BLaER1 treated with 17β-estradiol and CSF1 and Interleukin-3, amounts not matched to agents 10 nM and 100 nM (cell line): ENCODE measurements around the gene ELMO1.

Experiments used
- H3K27ac ChIP-seq, 11 experiments: shearing (Covaris generic); formaldehyde crosslinking; 2 replicates each; pipeline ENCODE4 v1.8.1; 2022
- H3K27me3 ChIP-seq, 11 experiments: shearing (Covaris generic); formaldehyde crosslinking; 2 replicates each; pipeline ENCODE4 v1.8.1; 2022
- H3K36me3 ChIP-seq, 11 experiments: shearing (Covaris generic); formaldehyde crosslinking; 2 replicates each; pipeline ENCODE4 v1.8.1; 2022
- H3K4me1 ChIP-seq, 10 experiments: shearing (Covaris generic); formaldehyde crosslinking; 2 replicates each; pipeline ENCODE4 v1.8.1; 2022
- H3K4me2 ChIP-seq, 11 experiments: shearing (Covaris generic); formaldehyde crosslinking; 2 replicates each; pipeline ENCODE4 v1.8.1; 2022
- H3K4me3 ChIP-seq, 10 experiments: shearing (Covaris generic); formaldehyde crosslinking; 2 replicates each; pipeline ENCODE4 v1.8.1; 2022
- H3K9ac ChIP-seq, 11 experiments: shearing (Covaris generic); formaldehyde crosslinking; 2 replicates each; pipeline ENCODE4 v1.8.1; 2022
- H3K9me3 ChIP-seq, 11 experiments: shearing (Covaris generic); formaldehyde crosslinking; replicated peaks in 1 of 11; 2 replicates each; pipeline ENCODE4 v1.8.1; 2022
- H4K20me1 ChIP-seq, 11 experiments: shearing (Covaris generic); formaldehyde crosslinking; 2 replicates each; pipeline ENCODE4 v1.8.1; 2022
- Cebpa-rat ChIP-seq, 11 experiments: shearing (Covaris generic); IDR thresholded peaks; 2 replicates each; pipeline ENCODE4 v1.8.1; 2022

ELMO1 gene

GRCh38 chr7:36898186-36898585, 550.5 kb downstream of the ELMO1 start:
- Histone ChIP-seq H3K9ac (no peak overlapping the region), H3K4me3 (no peak overlapping the region), H3K27ac (no peak overlapping the region), H4K20me1 (no peaks in the 10 kb centered on the region; a peak in 1 of 22 replicates), H3K36me3 (peaks cover 18 to 39% (median 24%) of the 10 kb centered on the region in 11 experiments; a peak in 21 of 22 replicates), H3K4me1 (no peaks in the 10 kb centered on the region), H3K9me3 (peaks cover 0 to 9% (median 0%) of the 10 kb centered on the region in 11 experiments; a peak in 1 of 22 replicates), H3K4me2 (no peak overlapping the region), H3K27me3 (no peaks in the 10 kb centered on the region)
- no peak for TF ChIP-seq Cebpa-rat (IDR thresholded peaks at IDR 0.05)

GRCh38 chr7:36896956-36897590, 551.6 kb downstream of the ELMO1 start:
- Histone ChIP-seq H3K4me2 (no peak overlapping the region), H3K9me3 (peaks cover 0 to 9% (median 0%) of the 10 kb centered on the region in 11 experiments; a peak in 1 of 22 replicates), H3K27me3 (no peaks in the 10 kb centered on the region), H3K4me1 (no peaks in the 10 kb centered on the region), H4K20me1 (no peaks in the 10 kb centered on the region; a peak in 1 of 22 replicates), H3K9ac (no peak overlapping the region), H3K27ac (no peak overlapping the region), H3K36me3 (peaks cover 27 to 45% (median 30%) of the 10 kb centered on the region in 11 experiments; a peak in 21 of 22 replicates), H3K4me3 (no peak overlapping the region)
- TF ChIP-seq Cebpa-rat (IDR thresholded peaks at IDR 0.05) = no peak

- H3K27ac ChIP-seq = no peak overlapping the region
- no peaks in the 10 kb centered on the region for H3K27me3 ChIP-seq
- no peak for TF ChIP-seq Cebpa-rat (IDR thresholded peaks at IDR 0.05)
- no peak overlapping the region for H3K4me3 ChIP-seq
- peaks cover 27 to 51% (median 36%) of the 10 kb centered on the region in 11 experiments for H3K36me3 ChIP-seq
- no peaks in the 10 kb centered on the region; a peak in 1 of 22 replicates for H4K20me1 ChIP-seq
- H3K4me2 ChIP-seq = no peak overlapping the region
- H3K9ac ChIP-seq = no peak overlapping the region
- no peaks in the 10 kb centered on the region for H3K4me1 ChIP-seq
- H3K9me3 ChIP-seq = peaks cover 0 to 9% (median 0%) of the 10 kb centered on the region in 11 experiments; a peak in 1 of 22 replicates
Measured at GRCh38 chr7:36896418-36896817, 552.2 kb downstream of the ELMO1 start.

- Histone ChIP-seq H3K4me2 (no peak overlapping the region), H3K4me1 (no peaks in the 10 kb centered on the region), H3K9ac (no peak overlapping the region), H4K20me1 (no peaks in the 10 kb centered on the region; a peak in 1 of 22 replicates), H3K36me3 (peaks cover 27 to 63% (median 42%) of the 10 kb centered on the region in 11 experiments), H3K9me3 (0 out of 22 replicates have a peak, but pooled peaks cover 0 to 1% (median 0%) of the 10 kb centered on the region in 11 experiments), H3K4me3 (no peak overlapping the region), H3K27ac (no peak overlapping the region), H3K27me3 (no peaks in the 10 kb centered on the region)
- TF ChIP-seq Cebpa-rat (IDR thresholded peaks at IDR 0.05) = no peak
Measured at GRCh38 chr7:36895192-36895591, 553.5 kb downstream of the ELMO1 start.

GRCh38 chr7:36894190-36894589, 554.5 kb downstream of the ELMO1 start:
- Histone ChIP-seq H3K4me1 (no peaks in the 10 kb centered on the region), H3K9ac (no peak overlapping the region), H3K27ac (no peak overlapping the region), H3K36me3 (peaks cover 27 to 72% (median 42%) of the 10 kb centered on the region in 11 experiments), H3K9me3 (no peaks in the 10 kb centered on the region), H3K4me3 (no peak overlapping the region), H4K20me1 (no peaks in the 10 kb centered on the region; a peak in 1 of 22 replicates), H3K4me2 (no peak overlapping the region), H3K27me3 (no peaks in the 10 kb centered on the region)
- TF ChIP-seq Cebpa-rat (IDR thresholded peaks at IDR 0.05) = no peak

- H3K4me1 ChIP-seq = peaks cover 0 to 10% (median 0%) of the 10 kb centered on the region in 10 experiments; a peak in 3 of 20 replicates
- no peak overlapping the region for H3K4me3 ChIP-seq
- H4K20me1 ChIP-seq = no peaks in the 10 kb centered on the region
- peaks cover 44 to 97% (median 58%) of the 10 kb centered on the region in 11 experiments for H3K36me3 ChIP-seq
- peaks cover 0 to under 1% (median 0%) of the 10 kb centered on the region in 11 experiments; a peak in 1 of 22 replicates for H3K9me3 ChIP-seq
- no peak for TF ChIP-seq Cebpa-rat (IDR thresholded peaks at IDR 0.05)
- H3K27ac ChIP-seq = no peak overlapping the region
- no peak overlapping the region for H3K4me2 ChIP-seq
- H3K9ac ChIP-seq = no peak overlapping the region
- H3K27me3 ChIP-seq = no peaks in the 10 kb centered on the region
Measured at GRCh38 chr7:36889182-36889581, 559.5 kb downstream of the ELMO1 start.

- Histone ChIP-seq H3K27ac (no peak overlapping the region), H4K20me1 (no peaks in the 10 kb centered on the region), H3K36me3 (peaks cover 42 to 97% (median 58%) of the 10 kb centered on the region in 11 experiments), H3K9ac (no peak overlapping the region), H3K4me2 (no peak overlapping the region), H3K27me3 (no peaks in the 10 kb centered on the region), H3K9me3 (peaks cover 0 to 9% (median 0%) of the 10 kb centered on the region in 11 experiments; a peak in 1 of 22 replicates), H3K4me1 (peaks cover 0 to 10% (median 0%) of the 10 kb centered on the region in 10 experiments; a peak in 3 of 20 replicates), H3K4me3 (no peak overlapping the region)
- no peak for TF ChIP-seq Cebpa-rat (IDR thresholded peaks at IDR 0.05)
Measured at GRCh38 chr7:36887969-36888368, 560.7 kb downstream of the ELMO1 start.

GRCh38 chr7:36887233-36887632, 561.4 kb downstream of the ELMO1 start:
- peaks cover 0 to 10% (median 0%) of the 10 kb centered on the region in 10 experiments; a peak in 3 of 20 replicates for H3K4me1 ChIP-seq

GRCh38 chr7:36884910-36885309, 563.8 kb downstream of the ELMO1 start:
- no peak overlapping the region for H3K4me3 ChIP-seq
- no peak overlapping the region for H3K4me2 ChIP-seq
- no peak overlapping the region for H3K9ac ChIP-seq
- H3K27me3 ChIP-seq = no peaks in the 10 kb centered on the region
- peaks cover 0 to 10% (median 0%) of the 10 kb centered on the region in 10 experiments; a peak in 3 of 20 replicates for H3K4me1 ChIP-seq
- H4K20me1 ChIP-seq = no peaks in the 10 kb centered on the region
- no peak for TF ChIP-seq Cebpa-rat (IDR thresholded peaks at IDR 0.05)
- H3K9me3 ChIP-seq = peaks cover 0 to 9% (median 0%) of the 10 kb centered on the region in 11 experiments; a peak in 1 of 22 replicates
- H3K36me3 ChIP-seq = peaks cover 44 to 88% (median 61%) of the 10 kb centered on the region in 11 experiments
- no peak overlapping the region for H3K27ac ChIP-seq

More at GRCh38 chr7:36887233-36887632, 561.4 kb downstream of the ELMO1 start:
- Histone ChIP-seq H3K9ac (no peak overlapping the region), H4K20me1 (no peaks in the 10 kb centered on the region), H3K4me3 (no peak overlapping the region), H3K36me3 (peaks cover 36 to 91% (median 53%) of the 10 kb centered on the region in 11 experiments), H3K27me3 (no peaks in the 10 kb centered on the region), H3K4me2 (no peak overlapping the region), H3K27ac (no peak overlapping the region), H3K9me3 (peaks cover 0 to 9% (median 0%) of the 10 kb centered on the region in 11 experiments; a peak in 1 of 22 replicates)
- no peak for TF ChIP-seq Cebpa-rat (IDR thresholded peaks at IDR 0.05)
